HepG2 (cell line): ENCODE results near the gene ZBTB7B. TPM values are rescaled to one million over a fixed set of nuclear protein-coding genes. Genes with fewer than 3 reads are reported as not detected.

ENCODE experiments used
- KLF16 ChIP-seq, 2 experiments: sonication (generic) in 1 of 2; formaldehyde crosslinking in 1 of 2; IDR thresholded peaks; 2 replicates each; pipeline versions ENCODE4 v1.6.1 to v1.8.0; 2016 to 2023; ENCODE audit warnings: missing genetic modification reagents in 2 of 2, missing compliant biosample characterization in 1 of 2
- SOX13 ChIP-seq, 3 experiments: fragments of 450-650 bp in 1 of 3; sonication (generic) in 1 of 3; formaldehyde crosslinking in 1 of 3; IDR thresholded peaks in 2 of 3; conservative IDR thresholded peaks in 1 of 3; 2 replicates each; pipeline versions ENCODE4 v1.5.0 to v1.6.1; 2016 to 2020; ENCODE audit warnings: antibody characterized with exemption in 1 of 3, mild to moderate bottlenecking in 1 of 3, missing compliant biosample characterization in 1 of 3, missing genetic modification reagents in 1 of 3, moderate library complexity in 1 of 3
- ZBTB1 ChIP-seq: sonication (generic); formaldehyde crosslinking; IDR thresholded peaks from 2 replicates; pipeline ENCODE4 v1.4.0; 2020; ENCODE audit warnings: missing genetic modification reagents, borderline replicate concordance
- polyA plus RNA-seq, 8 experiments: library from polyadenylated mRNA; depleted of rRNA in 3 of 8; stranded (reverse) in 7 of 8; unstranded in 1 of 8; fragments of >200 nt; fragmentation: Illumina TruSeq in 4 of 8; extraction: Trizol in 4 of 8; gene quantifications; 2 replicates each; pipeline versions ENCODE4 v1.2.1 to v1.2.3, GENCODE V29; 2011 to 2016; ENCODE audit warnings: low read depth in 4 of 8, missing spikeins in 1 of 8, mixed read lengths in 1 of 8; ENCODE audit not compliant: insufficient read depth in 1 of 8
- total RNA-seq, 5 experiments: library from RNA; depleted of rRNA; stranded (reverse); fragments of >200 nt; fragmentation: Illumina TruSeq; extraction: Trizol; gene quantifications; 2 replicates each; pipeline ENCODE4 v1.2.3, GENCODE V29; 2016; ENCODE audit warnings: low read depth in 1 of 5
- TF ChIP-seq, protein P1 (sequence below): sonication (generic); formaldehyde crosslinking; IDR thresholded peaks from 2 replicates; pipeline ENCODE4 v1.4.0; 2020; ENCODE audit warnings: missing genetic modification reagents, borderline replicate concordance
- TF ChIP-seq, protein P2 (sequence below): sonication (generic); formaldehyde crosslinking; IDR thresholded peaks from 2 replicates; pipeline ENCODE4 v1.5.0; 2020; ENCODE audit warnings: mild to moderate bottlenecking, missing genetic modification reagents

Gene ZBTB7B
- total and polyA plus RNA-seq, 2 of the 13 experiments (the other 11 are each of a cell fraction or from before 2014, with no cell fraction given): 15.5 to 17.5 TPM

- no peak for TF ChIP-seq ZBTB1 (CRISPR knock-in tag)
- TF ChIP-seq, protein P1, sequence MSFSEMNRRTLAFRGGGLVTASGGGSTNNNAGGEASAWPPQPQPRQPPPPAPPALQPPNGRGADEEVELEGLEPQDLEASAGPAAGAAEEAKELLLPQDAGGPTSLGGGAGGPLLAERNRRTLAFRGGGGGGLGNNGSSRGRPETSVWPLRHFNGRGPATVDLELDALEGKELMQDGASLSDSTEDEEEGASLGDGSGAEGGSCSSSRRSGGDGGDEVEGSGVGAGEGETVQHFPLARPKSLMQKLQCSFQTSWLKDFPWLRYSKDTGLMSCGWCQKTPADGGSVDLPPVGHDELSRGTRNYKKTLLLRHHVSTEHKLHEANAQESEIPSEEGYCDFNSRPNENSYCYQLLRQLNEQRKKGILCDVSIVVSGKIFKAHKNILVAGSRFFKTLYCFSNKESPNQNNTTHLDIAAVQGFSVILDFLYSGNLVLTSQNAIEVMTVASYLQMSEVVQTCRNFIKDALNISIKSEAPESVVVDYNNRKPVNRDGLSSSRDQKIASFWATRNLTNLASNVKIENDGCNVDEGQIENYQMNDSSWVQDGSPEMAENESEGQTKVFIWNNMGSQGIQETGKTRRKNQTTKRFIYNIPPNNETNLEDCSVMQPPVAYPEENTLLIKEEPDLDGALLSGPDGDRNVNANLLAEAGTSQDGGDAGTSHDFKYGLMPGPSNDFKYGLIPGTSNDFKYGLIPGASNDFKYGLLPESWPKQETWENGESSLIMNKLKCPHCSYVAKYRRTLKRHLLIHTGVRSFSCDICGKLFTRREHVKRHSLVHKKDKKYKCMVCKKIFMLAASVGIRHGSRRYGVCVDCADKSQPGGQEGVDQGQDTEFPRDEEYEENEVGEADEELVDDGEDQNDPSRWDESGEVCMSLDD (CRISPR knock-in tag): no peak; the same call in 1 of the 2 replicates
- TF ChIP-seq, protein P2, sequence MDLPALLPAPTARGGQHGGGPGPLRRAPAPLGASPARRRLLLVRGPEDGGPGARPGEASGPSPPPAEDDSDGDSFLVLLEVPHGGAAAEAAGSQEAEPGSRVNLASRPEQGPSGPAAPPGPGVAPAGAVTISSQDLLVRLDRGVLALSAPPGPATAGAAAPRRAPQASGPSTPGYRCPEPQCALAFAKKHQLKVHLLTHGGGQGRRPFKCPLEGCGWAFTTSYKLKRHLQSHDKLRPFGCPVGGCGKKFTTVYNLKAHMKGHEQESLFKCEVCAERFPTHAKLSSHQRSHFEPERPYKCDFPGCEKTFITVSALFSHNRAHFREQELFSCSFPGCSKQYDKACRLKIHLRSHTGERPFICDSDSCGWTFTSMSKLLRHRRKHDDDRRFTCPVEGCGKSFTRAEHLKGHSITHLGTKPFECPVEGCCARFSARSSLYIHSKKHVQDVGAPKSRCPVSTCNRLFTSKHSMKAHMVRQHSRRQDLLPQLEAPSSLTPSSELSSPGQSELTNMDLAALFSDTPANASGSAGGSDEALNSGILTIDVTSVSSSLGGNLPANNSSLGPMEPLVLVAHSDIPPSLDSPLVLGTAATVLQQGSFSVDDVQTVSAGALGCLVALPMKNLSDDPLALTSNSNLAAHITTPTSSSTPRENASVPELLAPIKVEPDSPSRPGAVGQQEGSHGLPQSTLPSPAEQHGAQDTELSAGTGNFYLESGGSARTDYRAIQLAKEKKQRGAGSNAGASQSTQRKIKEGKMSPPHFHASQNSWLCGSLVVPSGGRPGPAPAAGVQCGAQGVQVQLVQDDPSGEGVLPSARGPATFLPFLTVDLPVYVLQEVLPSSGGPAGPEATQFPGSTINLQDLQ (CRISPR knock-in tag): no peak; the same call in 1 of the 2 replicates
- TF ChIP-seq KLF16 (CRISPR knock-in tag; IDR thresholded peaks at IDR 0.05): peak in 1 of 2 experiments; percentile 21; a peak in 1 of 4 replicates
- TF ChIP-seq SOX13 (IDR thresholded peaks at IDR 0.05): no peak
- peak in 1 of 2 experiments; percentile 26; a peak in 1 of 4 replicates for TF ChIP-seq SOX13 (CRISPR knock-in tag; conservative IDR thresholded peaks at IDR 0.05 in 1 of 2, IDR thresholded peaks at IDR 0.05 in 1 of 2)
Observed at GRCh38 chr1:154973344-154974101, 29.1 kb upstream of the ZBTB7B start (continued).
